NCI-H2196 (cell line): ENCODE data around the gene GRAMD4.

Source experiments
- DNase-seq: peaks from one replicate; lab custom pipeline; 2025; ENCODE audit not compliant: unreplicated experiment; lab: John Stamatoyannopoulos, UW

Gene GRAMD4

GRCh38 chr22:46582281-46582933, 37.8 kb upstream of the GRAMD4 start:
- no peak for DNase-seq

DNA sequence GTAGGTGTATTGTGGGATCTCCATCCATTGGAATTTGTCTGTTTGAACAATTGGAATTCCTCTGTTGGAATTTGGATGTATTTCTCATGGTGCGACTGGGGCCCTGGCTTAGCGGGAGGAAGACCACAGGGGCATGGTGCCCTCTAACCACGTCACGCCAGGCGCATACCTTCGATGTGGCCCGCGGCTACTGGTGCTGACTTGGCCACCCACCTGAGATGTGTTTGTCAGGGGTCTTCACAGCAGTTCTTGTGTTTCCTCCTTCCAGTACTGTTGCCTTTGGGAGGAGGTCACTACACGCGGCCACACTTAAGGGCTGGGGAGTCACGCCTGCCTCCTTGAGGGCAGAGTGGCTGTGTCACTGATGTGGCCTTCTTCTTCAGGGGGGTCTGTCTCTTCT, 36.6 kb upstream of the GRAMD4 start:
- no peak for DNase-seq

DNA sequence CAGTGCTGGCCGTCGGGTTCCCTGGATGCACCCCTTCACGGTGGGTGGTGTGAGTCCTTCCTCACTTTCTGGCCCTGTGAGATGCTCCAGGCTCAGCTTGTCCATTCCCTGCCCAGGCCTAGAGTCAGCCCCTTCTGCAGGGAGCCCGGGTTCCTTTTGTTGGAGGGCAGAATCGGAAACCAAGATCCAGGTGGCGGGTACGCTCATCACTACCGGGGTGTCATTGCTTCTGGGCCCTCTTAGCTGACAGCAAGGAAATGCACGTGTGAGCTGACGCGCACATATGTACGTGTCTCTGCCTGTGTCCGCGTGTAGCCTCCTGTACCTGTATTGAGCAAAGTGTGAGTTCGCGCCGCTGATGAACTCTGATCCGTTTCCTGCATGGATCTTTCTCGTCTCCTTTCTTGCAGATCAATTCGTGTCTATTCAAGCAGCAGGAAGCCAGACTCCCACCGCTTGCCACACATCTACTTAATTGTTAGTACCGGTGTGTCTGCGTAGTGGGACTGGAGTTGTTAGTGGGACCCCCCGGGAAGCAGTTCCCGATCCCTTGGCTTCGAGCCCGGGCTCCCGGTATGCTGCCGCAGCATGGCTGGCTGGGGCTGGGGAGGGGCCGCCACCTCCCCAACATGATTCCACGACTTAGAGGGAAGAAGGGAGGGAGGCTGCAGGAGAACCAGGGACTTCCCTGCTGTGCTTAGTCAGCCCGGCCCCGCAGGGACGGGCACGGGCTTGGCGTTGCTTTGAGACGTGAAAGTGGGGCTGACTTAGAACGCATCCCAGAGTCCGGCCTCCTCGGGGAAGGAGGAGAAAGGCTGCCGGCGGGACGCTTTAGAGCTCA, 35.9 kb upstream of the GRAMD4 start:
- no peak for DNase-seq

DNA sequence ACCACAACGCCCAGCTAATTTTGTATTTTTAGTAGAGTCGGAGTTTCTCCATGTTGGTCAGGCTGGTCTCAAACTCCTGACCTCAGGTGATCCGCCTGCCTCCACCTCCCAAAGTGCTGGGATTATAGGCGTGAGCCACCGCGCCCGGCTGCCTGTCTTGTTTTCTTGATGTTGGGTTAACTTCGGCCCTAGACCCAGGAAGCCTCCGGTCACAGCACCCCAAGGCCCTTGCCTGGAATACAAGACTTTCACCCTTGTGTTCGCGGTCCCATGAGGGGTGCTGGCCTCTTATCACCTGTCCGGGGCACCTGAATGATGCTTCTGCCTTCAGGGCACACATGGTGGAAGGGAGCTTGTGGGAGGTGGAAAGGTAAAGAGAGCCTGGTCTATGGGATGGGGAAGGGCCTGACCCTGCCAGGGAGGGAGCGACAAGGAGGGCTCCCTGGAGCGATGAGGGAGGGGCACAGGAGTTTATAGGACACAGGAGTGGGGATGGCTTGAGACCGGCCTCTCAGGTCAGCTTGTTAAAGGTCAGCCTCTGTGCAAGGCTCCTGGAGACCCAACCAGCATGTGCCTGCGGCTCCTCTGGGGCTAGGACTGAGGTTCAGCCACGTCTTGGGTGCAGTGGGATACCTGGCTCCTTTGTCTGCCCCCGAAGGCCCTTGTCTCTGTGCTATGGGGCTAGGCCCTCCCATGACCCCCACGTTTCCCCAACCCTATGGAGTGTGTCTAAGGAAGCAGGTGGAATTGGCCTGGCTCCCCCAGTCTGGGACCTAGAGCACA, 34.7 kb upstream of the GRAMD4 start:
- no peak for DNase-seq

GRCh38 chr22:46586123-46586519, 34.1 kb upstream of the GRAMD4 start:
- DNase-seq = no peak

DNA sequence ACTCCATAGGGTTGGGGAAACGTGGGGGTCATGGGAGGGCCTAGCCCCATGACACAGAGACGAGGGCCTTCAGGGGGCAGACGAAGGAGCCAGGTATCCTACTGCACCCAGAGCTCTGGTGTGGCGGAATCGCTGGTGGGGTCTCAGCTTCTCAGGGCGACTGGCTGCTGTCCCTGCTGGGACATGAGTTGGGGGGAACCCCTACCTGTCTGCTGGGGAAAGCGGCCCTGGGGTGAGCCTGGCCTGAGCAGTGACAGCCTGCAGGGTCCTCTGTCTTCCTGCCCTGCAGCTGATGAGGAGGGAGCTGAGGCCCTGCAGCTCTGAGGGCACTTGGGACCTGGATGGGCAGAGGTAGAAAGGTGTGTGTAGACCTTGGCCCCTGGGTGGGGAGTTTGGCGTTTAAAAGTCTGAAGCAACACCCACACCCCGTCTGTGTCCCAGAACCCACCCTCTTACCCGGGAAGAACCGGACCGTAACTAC, 33.6 kb upstream of the GRAMD4 start:
- DNase-seq = no peak

- DNase-seq = no peak
Observed at GRCh38 chr22:46587061-46587460, 33.1 kb upstream of the GRAMD4 start.

- DNase-seq = no peak
Observed at GRCh38 chr22:46587492-46588278, 32.5 kb upstream of the GRAMD4 start.

GRCh38 chr22:46588279-46589140, 31.7 kb upstream of the GRAMD4 start:
- DNase-seq = no peak

GRCh38 chr22:46589141-46589748, 30.9 kb upstream of the GRAMD4 start:
- no peak for DNase-seq

- DNase-seq = no peak
Observed at GRCh38 chr22:46589871-46590271, 30.3 kb upstream of the GRAMD4 start.

- no peak for DNase-seq
Observed at GRCh38 chr22:46590334-46590733, 29.9 kb upstream of the GRAMD4 start.

DNA sequence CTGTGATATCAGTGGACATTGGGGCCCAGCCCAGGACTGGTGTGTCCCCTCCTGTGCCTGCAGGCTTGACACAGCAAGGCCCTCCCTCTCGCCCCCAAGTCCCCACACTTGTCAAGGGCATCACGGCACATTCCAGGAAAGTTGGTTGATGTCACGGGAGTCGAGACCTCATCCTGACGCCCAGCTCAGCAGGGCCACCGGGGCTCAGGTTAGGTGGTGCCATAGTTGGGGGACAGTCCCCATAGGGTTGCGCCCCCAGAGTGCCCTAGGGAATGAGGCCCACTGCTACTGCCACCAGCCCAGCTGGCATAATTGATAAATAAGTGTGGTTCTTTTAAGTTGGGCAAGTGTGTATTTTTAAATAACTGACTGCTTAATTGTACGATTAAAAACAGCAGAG, 28.3 kb upstream of the GRAMD4 start:
- DNase-seq = no peak

DNA sequence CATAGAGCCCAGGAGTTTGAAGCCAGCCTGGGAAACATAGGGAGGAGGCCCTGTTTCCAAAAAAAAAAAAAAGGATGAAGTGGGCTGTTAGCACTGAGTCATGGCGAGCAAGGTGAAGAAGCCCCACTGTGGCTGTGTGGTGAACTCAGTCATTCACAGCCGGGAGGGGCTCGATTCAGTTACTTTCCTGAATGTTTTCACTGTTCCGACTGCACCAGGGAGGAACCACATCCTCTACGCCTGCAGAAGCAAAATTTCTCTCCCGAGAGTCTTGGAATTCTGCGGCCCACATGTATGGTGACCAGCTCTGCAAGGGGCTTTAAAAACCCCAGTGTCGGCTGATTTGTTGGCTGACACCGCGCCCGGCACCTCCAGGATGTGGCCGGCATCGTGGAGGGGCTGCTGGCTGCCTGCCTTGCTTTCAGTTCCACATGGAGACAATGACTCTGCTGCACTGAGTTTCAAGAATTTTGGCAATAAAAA, 27.8 kb upstream of the GRAMD4 start:
- no peak for DNase-seq

GRCh38 chr22:46593211-46593681, 26.9 kb upstream of the GRAMD4 start:
- no peak for DNase-seq

DNA sequence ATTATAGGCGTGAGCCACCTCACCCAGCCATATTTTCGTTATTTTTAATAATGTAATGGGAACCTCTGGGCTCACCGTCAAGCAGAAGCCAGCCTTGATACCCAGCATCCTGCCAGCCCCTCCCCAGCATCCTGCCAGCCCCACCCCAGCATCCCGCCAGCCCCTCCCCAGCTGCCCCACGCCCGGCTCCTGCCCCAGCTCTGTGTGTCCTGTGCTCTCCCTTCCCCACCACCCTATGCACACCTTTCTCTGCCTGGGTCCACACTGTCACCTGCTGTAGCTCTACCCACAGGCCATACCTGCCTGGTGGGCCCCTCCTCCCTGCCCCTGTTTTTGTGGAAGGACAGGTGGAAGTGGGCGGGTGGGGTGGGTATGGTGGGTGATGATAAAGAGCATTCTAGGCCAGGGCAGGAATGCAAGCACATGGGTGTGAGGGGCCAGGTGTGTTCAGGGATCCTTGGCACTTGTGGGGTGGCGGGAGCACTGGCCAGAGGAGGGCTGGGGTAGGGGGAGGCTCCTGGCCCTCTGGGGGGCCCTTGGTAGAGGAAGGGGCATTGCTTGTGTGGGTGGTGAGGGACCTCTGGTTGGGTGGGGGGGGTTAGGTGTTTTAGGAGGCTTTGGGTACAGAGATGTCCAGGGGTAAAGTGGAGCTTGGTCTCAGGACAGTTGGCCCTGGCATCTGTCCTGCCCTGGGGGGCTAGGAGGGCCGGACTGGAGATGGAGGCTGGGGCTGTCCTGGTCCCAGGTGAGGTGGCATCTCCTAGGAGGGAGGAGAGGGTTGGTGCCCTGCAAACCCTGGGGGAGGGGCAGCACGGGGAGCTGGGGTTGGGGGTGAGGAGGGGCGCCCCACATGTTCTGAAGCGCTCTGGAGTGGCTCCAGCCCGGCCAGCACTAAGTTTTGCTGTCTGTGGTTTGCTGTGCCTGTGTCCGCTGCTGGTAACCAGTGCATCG, 25.9 kb upstream of the GRAMD4 start:
- DNase-seq = no peak

DNA sequence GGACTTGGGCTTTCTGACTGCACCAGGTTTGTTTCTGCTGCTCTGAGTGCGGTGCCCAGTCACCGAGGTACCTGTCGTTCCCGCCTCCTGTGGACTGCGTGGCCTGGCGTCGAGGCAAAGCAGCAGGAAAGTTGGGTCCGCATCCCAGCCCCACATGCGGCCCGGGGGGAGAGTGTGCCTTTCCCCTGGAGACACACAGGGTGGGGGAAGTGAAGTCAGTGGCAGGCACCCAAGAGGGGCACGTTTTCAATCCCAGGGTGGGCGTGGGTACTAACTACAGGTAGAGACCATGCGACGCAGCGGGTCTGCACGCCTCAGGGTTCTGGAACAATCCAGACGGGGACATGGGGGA, 25.3 kb upstream of the GRAMD4 start:
- no peak for DNase-seq

DNA sequence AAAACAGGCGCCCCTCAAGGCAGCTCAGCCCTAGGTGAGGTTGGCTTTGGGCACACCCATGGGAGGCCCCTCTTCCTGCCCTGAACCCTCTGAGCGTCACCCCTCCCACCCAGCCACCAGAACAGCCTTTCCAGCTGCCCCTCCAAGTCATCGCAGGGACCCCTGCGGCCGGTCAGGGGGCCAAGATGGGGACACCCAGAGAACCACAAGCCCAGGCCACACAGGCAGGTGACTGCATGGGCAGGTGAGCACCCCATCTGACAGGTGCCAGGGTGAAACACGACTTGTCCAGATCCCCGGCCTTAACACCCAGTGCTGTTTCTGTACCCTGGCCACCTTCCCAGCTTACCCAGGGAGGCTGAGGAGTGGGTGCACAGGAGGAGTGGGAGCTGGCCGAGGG, 24.6 kb upstream of the GRAMD4 start:
- DNase-seq = no peak
